ENCODE data around the gene NSUN2.

DNA sequence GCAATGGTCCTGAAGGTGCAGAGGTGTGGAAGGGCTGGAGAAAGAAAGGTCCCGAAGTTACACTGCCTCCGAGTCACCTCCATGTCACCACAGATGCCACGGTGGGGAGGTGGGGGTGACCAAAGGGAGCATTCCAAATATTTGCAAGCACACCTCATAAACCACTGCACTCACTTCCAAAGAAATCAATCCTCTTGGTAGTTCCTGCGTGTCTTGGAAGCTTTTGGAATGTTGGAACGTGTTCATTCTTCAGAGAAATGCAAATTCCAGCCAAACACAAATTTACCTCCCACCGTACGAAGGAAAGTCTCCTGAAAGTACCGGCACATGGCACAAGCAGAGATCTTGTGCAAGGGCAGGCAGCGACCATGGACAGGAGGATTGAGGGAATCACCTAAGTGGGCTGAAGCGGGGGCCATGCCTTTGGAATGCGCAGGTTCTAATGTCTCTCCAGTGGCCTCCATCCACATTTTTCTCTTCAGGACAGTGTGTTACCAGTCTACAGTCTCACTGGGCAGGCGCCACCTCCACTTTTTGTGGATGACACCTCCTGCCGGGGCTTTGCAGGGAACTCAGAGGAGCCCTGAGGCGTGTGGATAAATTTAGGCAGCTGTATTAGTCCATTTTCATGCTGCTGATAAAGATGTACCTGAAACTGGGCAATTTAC is 54.0 kb downstream of the NSUN2 start:
- TF ChIP-seq, protein P1, sequence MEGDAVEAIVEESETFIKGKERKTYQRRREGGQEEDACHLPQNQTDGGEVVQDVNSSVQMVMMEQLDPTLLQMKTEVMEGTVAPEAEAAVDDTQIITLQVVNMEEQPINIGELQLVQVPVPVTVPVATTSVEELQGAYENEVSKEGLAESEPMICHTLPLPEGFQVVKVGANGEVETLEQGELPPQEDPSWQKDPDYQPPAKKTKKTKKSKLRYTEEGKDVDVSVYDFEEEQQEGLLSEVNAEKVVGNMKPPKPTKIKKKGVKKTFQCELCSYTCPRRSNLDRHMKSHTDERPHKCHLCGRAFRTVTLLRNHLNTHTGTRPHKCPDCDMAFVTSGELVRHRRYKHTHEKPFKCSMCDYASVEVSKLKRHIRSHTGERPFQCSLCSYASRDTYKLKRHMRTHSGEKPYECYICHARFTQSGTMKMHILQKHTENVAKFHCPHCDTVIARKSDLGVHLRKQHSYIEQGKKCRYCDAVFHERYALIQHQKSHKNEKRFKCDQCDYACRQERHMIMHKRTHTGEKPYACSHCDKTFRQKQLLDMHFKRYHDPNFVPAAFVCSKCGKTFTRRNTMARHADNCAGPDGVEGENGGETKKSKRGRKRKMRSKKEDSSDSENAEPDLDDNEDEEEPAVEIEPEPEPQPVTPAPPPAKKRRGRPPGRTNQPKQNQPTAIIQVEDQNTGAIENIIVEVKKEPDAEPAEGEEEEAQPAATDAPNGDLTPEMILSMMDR (IDR thresholded peaks at IDR 0.05; ENCODE audit: low read length): no peak
- TF ChIP-seq EZH2 (optimal IDR thresholded peaks at IDR 0.05; ENCODE audit: low read depth, low read length): no peak
